ENCODE results near the gene RASGRF1.
"Not testable (repeated sequence)": the region's sequence is repeated elsewhere in the genome, so short reads cannot be mapped to it uniquely, and the experiment has no call there.

The RASGRF1 gene, protein sequence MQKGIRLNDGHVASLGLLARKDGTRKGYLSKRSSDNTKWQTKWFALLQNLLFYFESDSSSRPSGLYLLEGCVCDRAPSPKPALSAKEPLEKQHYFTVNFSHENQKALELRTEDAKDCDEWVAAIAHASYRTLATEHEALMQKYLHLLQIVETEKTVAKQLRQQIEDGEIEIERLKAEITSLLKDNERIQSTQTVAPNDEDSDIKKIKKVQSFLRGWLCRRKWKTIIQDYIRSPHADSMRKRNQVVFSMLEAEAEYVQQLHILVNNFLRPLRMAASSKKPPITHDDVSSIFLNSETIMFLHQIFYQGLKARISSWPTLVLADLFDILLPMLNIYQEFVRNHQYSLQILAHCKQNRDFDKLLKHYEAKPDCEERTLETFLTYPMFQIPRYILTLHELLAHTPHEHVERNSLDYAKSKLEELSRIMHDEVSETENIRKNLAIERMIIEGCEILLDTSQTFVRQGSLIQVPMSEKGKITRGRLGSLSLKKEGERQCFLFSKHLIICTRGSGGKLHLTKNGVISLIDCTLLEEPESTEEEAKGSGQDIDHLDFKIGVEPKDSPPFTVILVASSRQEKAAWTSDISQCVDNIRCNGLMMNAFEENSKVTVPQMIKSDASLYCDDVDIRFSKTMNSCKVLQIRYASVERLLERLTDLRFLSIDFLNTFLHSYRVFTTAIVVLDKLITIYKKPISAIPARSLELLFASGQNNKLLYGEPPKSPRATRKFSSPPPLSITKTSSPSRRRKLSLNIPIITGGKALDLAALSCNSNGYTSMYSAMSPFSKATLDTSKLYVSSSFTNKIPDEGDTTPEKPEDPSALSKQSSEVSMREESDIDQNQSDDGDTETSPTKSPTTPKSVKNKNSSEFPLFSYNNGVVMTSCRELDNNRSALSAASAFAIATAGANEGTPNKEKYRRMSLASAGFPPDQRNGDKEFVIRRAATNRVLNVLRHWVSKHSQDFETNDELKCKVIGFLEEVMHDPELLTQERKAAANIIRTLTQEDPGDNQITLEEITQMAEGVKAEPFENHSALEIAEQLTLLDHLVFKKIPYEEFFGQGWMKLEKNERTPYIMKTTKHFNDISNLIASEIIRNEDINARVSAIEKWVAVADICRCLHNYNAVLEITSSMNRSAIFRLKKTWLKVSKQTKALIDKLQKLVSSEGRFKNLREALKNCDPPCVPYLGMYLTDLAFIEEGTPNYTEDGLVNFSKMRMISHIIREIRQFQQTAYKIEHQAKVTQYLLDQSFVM (N-terminal part only)

DNA sequence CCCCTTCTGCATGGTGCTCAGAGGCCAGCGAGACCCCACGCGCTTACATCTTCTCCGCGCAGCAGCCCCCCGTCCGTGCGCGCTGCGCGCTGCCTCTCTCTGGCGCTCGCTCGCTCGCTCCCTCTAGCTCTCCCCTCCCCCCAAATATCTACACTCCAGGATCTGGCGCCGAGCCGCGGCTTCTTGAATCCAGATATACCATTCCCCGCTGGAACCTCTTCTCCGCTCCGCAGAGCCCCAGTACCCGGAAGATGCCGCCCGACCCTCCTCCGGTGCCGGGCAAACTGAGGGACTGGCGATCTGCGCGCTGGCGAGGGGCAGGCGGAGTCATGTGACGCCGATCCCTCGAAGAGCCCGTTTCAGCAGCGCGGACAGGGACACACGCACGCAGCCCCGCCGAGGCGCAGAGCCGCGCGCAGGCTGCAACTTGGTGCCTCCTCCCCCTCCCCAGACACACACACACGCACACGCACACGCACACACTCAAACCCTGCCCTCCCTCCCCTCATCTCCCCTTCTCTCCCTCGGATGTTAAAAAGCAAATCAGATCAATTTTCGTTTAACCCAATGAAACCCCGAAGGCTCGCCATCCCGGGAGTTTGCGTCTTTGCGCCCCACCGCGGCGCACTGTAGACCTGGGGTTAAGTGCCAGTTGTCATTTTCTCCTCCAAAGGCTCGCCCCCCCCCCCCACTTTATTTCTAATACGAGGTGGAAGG is at the start of gene RASGRF1:
RASGRF1 (minus strand) TSS at position 294 of the 717 bp plus-strand sequence; CDS start at position 12, 282 bp downstream.
- no peak for DNase-seq

DNA sequence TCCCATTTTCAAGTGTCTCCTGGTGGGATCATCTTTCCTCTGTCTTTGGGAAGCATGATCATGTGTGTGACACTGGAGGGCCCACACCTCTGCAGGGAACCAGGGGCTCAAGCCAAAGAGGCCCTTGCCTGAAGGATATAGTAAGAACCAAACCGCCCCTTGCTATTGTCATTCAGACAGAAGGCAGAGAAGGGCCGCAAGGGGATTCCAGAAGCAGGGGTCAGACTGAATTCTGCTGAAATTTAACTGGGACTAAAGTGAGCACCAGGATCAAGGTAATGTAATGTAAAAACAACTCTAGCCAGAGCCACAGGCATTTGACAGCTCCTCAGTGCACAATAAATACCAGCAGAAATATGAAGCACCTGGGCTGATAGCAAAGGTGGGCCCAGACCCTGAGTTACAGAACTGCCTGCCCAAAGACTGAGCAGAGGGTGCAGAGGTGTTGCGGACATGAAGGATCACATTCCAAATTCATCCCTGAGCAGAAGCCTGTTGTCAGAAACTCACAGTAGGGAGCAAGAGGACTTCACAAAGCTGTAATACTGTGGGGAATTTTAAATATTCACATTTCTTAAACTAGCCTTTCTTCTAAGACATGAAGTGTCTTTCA is 46.0 kb upstream of the RASGRF1 start:
- no peak for DNase-seq

DNA sequence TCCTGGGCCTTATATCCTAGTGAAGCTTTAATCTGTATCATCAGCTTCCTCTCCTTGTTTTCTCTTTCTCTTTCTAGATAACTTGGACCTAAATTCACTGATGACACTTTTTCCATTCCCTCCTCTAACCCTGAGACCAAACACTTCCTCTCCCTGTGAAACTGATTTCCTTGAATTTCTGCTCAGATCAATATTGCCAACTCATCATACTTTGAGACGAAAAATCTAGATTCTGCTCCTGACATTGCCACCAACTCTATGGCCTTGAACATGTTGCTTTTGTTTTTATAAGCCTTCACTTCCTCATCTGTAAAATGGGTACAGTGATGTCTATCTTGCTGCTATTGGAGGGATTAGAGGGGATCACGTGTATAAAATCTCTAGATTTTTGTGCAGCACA is 42.7 kb upstream of the RASGRF1 start:
- no peak for DNase-seq

DNA sequence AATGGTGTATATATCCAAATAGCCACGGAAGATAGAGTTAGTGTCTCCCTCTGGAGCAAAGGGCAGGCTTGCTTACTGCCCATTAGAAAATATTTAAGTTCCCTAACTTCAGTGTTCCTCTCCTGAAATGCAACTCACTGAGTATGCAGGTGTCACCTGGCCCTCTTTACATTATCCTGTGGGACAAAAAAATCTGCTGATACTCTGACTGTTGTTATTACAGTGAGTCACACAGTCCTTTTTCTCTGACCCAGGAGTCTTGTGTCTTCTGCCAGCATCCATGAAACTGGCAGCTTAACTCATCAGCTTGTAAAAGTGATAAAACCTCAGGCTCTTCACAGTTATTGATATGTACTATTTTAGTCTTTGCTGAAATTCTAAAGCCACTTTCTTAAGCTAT is 42.2 kb upstream of the RASGRF1 start:
- no peak for DNase-seq

DNA sequence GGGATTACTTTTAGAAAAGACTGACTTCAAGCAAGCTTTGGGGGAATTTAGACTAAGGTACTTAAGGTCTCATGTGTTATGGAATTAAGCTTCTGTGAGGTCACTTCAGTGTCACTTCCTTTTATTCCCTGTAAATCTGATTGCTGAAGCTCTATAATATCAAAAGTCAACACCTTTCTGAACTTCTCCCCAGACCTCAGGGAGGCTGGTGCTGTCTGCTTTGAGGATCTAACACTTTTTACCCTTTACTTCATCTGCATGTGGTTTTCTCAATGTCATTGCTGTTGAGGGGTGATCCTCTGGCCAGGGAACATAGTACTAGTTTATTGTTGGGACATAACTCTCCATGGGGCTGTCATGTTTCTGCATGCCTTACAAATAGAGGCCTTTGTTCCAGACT is 41.8 kb upstream of the RASGRF1 start:
- no peak for DNase-seq

DNA sequence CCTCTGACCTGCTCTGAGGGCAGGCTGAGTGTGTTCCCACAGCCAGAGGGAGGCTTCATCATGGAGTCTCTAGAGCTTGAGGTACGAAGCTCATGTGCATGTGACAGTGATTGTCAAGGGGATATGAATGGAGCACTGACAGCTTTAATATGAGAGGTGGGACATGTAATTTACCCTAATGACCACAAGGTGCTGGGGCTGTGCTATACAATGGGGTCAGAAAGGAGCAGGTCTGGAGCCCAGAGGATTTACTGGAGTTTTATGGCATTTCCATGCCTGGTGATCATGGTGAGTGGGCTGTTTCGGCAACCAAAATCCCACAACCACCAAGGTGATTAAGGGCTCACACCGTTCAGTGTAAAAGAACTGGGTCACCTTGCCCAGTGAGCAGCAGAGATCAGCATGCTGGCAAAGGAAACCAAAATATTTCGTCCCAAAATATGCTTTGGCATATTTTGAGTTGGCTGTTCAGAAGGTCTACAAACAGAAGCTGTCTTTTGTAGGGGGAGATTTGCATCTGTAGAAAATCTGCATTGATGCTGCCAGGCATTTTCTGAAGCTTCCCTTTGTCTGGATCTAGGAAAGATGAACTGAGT is 40.1 kb upstream of the RASGRF1 start:
- no peak for DNase-seq

DNA sequence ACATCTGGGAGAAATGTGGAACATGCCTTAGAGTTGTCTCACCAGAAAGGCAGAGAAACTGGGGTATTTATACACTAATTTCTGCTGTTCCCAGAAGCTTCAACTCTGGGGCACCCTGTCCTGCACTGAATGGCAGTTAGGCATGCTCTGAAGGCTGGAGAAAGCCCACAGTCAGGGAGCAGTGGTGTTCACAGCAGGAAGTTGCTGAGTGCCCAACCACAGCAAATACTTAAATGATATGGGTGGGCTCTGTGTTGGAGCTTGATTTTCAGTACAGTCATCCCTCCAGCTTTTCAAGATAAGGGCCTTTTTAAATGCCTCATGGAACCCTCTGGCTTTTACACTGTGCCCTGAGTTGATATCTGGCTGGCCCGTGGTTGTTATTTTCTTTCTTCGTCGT is 38.7 kb upstream of the RASGRF1 start:
- no peak for DNase-seq

DNA sequence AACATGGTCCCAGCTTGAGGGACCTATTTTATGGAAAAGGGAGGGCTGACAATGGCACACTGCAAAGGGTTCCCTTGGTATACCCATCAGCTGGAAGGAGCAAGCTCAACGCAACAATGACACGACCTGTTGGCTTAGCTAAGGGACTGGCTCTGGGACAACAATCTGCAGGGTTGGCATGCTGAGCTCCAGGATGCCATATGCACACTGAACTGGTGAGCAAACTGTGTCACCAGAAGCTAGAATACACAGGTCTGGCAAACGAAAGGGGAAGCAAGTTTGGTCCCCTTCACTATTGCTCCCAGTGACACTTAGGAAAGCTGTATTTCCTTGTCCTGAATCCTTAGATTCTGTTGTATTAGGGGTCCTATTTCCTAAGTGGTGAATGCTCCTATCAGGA is 38.0 kb upstream of the RASGRF1 start:
- no peak for DNase-seq

DNA sequence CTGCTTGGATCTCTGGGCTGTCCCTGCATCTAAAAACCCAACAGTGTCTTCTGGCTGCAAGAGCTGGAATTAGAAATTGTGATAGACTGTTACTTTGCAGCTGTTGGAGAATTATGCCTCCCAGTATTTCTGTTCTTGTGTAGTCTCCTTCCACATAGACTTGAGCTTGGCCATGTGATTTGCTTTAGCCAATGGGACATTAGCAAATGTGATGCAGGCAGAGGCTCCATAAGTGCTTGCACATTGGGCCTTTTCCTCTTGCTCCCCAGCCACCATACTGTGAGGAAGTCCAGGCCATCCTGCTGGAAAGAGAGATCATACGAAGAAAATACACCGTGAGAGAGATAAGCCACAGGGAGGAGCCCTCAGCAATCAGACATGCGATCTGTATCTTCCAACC is 33.8 kb upstream of the RASGRF1 start:
- no peak for DNase-seq

DNA sequence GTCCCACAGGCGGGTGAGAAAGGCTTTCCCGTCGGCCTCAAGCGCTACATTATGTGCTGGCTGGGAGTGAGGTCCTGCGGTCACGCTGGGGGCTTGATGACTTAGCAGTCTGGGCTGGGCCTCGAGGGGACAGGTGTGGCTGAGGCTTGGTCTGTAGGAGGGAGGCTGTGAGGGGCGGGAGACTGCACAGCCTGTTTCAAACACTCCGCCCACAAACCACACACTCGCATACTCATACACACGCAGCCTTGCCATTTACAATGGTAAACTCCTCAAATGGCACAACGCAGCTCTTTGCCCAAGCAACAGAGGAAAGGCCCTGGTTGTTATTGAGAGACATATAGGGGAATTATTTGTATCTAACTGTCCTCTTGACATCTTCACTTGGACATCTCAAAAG is 32.4 kb upstream of the RASGRF1 start:
- no peak for DNase-seq

DNA sequence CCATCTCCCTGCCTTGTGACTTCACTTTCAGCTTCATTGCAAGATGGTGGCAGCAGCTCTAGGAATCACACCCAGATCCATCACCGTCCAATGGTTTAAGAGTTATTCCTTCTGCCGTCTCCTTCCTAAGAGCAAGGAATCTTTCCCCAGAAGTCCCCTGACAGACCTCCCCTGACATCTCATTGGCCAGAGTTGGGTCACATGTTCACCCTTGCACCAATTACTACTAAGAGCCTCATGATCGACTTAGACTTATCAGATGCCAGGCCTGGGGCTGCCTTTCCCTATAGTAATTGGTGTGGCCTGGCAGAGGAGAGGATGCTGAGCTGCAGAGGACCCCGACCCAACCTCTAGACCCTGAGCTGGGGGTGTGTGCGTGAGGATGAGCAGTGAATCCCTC is 31.8 kb upstream of the RASGRF1 start:
- DNase-seq = no peak

DNA sequence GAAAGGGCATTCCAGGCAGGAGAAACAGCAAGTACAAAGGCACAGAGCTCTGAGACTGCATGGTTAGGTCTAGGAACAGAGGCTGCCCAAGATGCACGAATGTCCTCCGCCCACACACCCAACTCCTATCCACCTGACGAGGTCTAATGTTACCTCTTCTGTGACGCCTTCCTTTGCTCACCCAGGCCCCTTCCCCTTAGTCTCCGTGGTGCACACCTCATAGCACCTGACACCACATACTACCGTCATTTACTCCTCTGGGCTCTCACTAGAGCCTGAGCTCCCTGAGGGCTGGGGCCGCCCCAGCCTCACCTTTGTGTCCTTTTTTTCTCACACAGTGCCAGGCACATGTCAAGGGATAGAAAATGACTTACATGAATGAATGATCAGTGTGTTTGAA is 31.0 kb upstream of the RASGRF1 start:
- DNase-seq = no peak

DNA sequence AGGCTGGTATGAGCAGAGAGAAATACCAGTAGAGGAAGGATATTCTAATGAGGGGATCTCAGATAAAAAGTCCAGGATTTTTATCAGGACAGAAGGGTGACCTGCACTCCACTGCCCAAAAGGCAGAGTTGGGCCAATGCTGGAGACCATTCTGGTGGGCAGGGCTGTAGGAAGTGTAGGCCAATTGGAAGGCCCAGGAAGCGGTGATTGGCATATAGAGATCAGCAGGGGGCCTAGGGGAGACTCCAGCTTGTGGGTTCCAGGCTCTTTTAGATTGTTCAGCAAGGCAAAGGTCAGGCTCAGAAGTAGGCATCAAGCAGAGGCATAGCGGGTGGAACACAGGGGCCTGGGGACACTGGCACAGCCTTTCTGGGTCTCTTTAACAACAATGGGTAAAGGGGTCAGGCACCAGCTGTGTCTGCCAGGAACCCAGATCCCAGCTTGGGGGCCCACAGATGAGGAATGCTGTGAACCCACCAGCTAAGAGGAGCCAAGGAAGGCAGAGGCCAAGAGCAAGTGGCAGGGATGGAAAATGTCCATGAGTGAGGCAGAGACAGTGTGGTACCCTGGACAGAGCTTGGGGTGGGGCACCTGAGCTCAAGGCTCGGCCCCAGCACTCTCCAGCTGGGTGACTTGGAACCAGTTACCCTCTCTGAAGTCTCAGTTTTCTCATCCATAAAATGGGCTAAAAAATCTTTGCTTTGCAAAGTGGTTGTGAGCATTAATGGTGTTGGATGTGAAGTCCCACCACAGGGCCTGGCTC is 27.0 kb upstream of the RASGRF1 start:
- no peak for DNase-seq

DNA sequence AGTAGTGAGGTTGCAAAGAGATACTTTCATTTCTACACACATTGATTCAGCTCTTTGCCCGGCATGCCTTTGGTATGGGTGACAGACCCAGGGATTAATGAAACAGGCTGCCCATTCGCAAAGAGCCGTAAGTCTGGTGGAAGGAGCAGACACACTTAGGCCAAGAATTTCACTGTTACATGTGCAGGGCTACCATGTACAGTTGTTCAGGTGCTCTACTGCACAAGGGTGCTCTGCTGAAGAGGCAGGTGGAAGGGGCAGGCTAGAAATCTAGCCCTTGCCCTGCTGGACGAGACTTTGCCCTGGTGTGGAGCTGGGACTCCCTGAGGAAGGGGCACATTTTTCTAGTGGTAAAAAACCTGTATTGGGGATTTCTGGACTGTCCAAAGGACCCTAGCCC is 26.2 kb upstream of the RASGRF1 start:
- DNase-seq = no peak

DNA sequence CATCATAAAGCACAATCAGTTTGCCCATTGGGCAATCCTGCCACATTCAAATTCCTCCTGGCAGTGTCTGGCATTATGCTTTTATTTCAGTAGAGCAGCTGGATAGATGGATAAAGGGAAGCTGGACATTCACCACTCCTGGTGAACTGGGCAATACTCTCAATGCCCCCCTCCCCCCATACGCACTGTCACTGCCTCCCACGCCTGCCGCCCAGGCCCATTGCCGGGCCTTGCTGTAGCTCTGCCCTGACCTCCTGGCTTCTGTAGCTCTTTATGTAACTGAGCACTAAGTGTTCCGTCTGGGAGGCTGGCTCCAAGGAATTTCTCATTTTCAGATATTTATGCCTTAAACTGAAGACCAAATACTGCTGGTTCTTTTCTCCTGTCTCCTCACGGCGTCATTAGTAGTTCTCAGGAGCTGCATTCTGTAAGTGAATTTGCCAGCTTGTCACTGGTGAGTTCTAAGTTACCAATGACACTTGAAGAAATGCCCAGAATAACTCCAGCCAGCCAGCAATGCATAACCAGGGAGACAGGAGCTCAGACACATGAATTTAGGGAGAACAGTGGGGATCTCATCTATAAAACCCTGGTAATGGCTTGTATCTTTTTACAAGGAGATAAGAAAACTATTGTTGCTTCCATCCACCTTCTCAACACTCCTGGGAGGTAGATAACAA is 25.5 kb upstream of the RASGRF1 start:
- no peak for DNase-seq

DNA sequence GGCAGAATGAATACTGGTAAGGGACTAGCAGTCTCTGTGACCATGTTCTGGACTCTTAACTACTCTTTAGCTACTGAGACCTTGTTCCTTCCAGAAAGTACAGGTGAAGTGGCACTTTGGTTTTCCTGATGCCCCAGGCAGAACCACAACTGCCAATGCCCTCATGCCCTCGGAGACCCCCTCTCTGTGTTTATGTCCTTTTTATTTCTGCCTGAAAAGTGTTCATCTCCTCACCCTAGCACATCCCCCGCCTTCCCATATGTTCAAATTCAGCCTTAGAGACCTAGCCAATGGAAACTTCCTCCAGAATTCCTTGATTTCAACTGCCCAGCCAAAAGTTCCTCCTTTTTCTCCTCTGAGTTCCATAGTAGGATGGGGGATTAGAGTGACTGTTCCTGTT is 23.3 kb upstream of the RASGRF1 start:
- no peak for DNase-seq

DNA sequence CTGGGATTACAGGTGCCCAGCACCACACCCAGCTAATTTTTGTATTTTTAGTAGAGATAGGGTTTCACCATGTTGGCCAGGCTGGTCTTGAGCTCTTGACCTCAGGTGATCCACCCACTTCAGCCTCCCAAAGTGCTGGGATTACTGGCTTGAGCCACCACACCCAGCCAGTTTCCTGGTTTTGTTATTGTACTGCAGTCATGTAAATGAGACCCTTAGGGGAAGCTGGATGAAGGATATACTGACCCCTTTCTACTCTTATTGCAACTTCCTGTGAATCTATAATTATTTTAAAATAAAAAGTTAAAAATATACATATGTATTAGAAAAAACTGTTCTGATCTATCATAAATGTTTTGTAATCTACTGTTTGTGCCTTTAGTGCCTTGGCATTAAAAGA is 20.8 kb upstream of the RASGRF1 start:
- DNase-seq = not testable (repeated sequence)

DNA sequence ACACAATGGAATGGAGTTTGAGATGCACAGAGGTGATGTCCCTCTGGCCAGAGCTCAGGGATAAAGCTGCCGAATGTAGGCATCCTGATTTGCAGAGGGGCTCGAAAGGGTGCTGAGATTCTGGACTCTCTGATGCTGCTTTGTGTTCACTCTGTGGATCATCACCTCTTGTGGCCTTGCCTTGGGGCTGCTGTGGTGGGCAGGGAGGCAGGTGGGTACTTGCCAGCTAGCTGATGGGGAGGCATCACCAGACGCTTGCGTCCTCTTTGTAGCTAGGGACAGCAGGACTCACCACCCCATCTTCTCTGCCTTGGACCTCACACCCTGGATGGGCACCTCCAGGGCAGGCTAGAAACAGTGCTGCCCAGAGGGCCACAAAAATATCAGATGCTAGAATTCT is 14.6 kb upstream of the RASGRF1 start:
- DNase-seq = no peak

DNA sequence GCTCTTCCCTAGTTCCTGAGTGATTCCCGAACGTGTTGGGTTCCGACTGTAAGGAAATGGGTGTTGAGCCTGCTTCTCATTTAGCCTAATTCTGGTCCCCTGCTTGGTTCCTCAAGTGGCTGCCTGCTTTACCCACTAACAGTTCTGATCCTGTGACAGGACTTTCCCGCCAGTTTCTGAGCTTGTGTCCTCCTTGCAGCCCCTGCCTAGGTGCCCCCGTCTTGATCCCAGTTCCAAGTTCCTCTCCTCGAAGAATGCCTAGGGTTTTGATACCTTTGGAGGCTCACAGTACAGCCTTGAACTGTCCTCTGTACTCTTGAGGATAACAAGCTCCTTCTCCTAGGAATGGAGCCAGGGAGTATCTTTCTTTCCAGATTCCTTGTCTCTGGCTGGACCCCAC is 12.0 kb upstream of the RASGRF1 start:
- DNase-seq = no peak

DNA sequence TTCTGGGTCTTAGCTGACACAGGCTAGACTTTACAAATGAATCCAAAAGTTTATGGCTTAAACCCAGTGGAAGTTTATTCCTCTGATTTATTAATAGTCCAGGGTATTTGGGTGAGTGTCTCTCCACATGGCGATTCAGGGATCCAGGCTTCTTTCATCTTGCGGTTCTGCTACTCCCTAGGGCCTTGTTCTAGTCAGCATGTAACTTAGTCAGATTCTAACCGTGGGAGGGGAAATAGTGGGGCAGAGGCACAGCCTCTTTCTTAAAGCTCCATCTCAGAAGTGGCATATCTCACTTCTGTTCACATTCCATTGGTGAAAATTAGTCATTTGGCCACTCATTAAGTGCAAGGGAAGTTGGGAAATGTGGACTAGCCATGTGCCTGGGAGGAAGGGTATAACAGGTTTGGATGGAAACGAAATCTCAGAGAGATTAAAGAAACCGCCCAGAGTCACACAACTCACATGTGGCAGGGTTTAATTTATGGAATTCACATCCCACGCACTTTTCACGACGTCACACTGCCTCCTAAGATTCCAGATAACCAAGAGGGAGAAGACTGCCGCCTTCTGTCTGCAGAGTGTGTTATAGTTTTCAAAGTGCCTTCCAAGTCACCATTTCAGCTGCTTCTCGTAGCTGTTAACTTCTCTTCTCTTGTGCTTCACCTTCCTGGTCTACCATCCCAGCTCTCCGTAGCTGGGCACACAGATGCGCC is 11.4 kb upstream of the RASGRF1 start:
- no peak for DNase-seq

Data from stimulated activated CD4-positive, alpha-beta T cell treated with anti-CD3 and anti-CD28 coated beads, Interleukin-12 subunit alpha, Interleukin-12 subunit beta, amount 100 ng/mL, for 4 hours (primary cell).